ENCODE results near the gene MACROD2.

GRCh38 chr20:14956026-14956425 is 960.7 kb downstream of the MACROD2 start:
- TF ChIP-seq CTCF (IDR thresholded peaks at IDR 0.05): no peak
- TF ChIP-seq POLR2A (IDR thresholded peaks at IDR 0.05): no peak

Data from tibial nerve (tissue), 3 donors.